Testis (tissue), 3 donors: ENCODE data around the gene KRTAP10-3. TPM values are rescaled to one million over a fixed set of nuclear protein-coding genes. Genes with fewer than 3 reads are reported as not detected.
"Not testable (repeated sequence)": the region's sequence is repeated elsewhere in the genome, so short reads cannot be mapped to it uniquely, and the experiment has no call there.

ENCODE experiments used
- DNase-seq: peaks from one replicate; pipeline ENCODE4 v3.0.0-alpha.2; 2019
- H3K27ac ChIP-seq, 2 donors: fragments of 200-600 bp; sonication (generic); one replicate each; pipeline ENCODE4 v1.5.1; 2019
- H3K27me3 ChIP-seq: fragments of 200-600 bp; sonication (generic); one replicate; pipeline ENCODE4 v1.5.1; 2019
- H3K36me3 ChIP-seq: fragments of 200-600 bp; sonication (generic); one replicate; pipeline ENCODE4 v1.5.1; 2017; ENCODE audit warnings: low read depth; ENCODE audit errors: missing control alignments
- H3K4me1 ChIP-seq: fragments of 200-600 bp; sonication (generic); one replicate; pipeline ENCODE4 v1.5.1; 2019
- H3K4me3 ChIP-seq, 2 donors: fragments of 200-600 bp; sonication (generic); one replicate each; pipeline ENCODE4 v1.5.1; 2017 to 2019
- H3K9me3 ChIP-seq: fragments of 200-600 bp; sonication (generic); one replicate; pipeline ENCODE4 v1.5.1; 2017
- POLR2A ChIP-seq: fragments of 450-650 bp; IDR thresholded peaks from one replicate; pipeline ENCODE4 v1.6.1; 2017; ENCODE audit warnings: antibody characterized with exemption, mild to moderate bottlenecking, moderate library complexity
- WGBS, 2 donors: methylation state at CpG; one replicate each; pipeline ENCODE4 v1.1.5; 2018; 5-methylcytosine and 5-hydroxymethylcytosine counted together
- intact Hi-C: fragments of 100-400 bp; cut with DNase I; formaldehyde crosslinking; loops from one replicate; pipeline ENCODE4 v1.15.1; 2023; ENCODE audit warnings: low total_unique reads
- polyA plus RNA-seq: library from polyadenylated mRNA; stranded (reverse); fragments of 350-450 nt; fragmentation: Illumina TruSeq; extraction: RNeasy Lipid Tissue Mini Kit (QIAGEN cat#74804); gene quantifications from one replicate; pipeline ENCODE4 v1.2.3, GENCODE V29; 2014; ENCODE audit warnings: low read depth, low replicate concordance; ENCODE audit not compliant: insufficient read depth
- total RNA-seq, 2 donors: library from RNA; depleted of rRNA; stranded (reverse); fragments of >200 nt; gene quantifications; one replicate each; pipeline ENCODE4 v1.2.3, GENCODE V29; 2016
- TF ChIP-seq, protein P1 (sequence below), 3 experiments: fragments of 450-650 bp in 2 of 3; fragments of 200-600 bp in 1 of 3; sonication (generic) in 1 of 3; IDR thresholded peaks; one replicate each; pipeline ENCODE4 v1.5.1; 2016 to 2019; ENCODE audit warnings: antibody characterized with exemption in 3 of 3, mild to moderate bottlenecking in 2 of 3, moderate library complexity in 1 of 3

Gene KRTAP10-3
- total and polyA plus RNA-seq, 3 donors from 2014 or later: not detected

DNA sequence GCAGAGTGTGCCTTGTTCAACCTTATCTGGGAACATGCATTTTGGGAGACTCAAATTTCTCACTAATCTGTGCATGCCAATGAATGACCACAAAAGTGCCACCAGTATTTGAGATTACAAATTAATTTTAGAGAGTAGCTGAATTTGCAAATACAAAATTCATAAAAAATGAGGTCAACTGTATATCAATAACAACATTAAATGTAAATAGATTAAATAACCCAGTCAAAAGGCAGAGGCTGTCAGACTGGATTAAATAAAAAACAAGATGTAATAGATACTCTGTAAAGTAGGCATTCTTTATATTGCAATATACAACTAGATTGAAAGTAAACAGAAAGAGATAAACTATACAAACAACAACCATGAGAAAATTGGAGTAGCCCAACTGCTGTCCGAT, 5.5 kb upstream of the KRTAP10-3 start:
- 97 to 100% methylated on average over 1 of the region's 1 CpG for WGBS, 2 donors
- Histone ChIP-seq H3K9me3 (no peaks in the 10 kb centered on the region), H3K4me3 (no peak overlapping the region), H3K36me3 (no peaks in the 10 kb centered on the region), H3K27me3 (no peaks in the 10 kb centered on the region), H3K4me1 (no peaks in the 10 kb centered on the region), H3K27ac (no peak overlapping the region)
- intact Hi-C loops: no loop called here
- no peak for DNase-seq
- no peak for TF ChIP-seq POLR2A
- TF ChIP-seq, protein P1, sequence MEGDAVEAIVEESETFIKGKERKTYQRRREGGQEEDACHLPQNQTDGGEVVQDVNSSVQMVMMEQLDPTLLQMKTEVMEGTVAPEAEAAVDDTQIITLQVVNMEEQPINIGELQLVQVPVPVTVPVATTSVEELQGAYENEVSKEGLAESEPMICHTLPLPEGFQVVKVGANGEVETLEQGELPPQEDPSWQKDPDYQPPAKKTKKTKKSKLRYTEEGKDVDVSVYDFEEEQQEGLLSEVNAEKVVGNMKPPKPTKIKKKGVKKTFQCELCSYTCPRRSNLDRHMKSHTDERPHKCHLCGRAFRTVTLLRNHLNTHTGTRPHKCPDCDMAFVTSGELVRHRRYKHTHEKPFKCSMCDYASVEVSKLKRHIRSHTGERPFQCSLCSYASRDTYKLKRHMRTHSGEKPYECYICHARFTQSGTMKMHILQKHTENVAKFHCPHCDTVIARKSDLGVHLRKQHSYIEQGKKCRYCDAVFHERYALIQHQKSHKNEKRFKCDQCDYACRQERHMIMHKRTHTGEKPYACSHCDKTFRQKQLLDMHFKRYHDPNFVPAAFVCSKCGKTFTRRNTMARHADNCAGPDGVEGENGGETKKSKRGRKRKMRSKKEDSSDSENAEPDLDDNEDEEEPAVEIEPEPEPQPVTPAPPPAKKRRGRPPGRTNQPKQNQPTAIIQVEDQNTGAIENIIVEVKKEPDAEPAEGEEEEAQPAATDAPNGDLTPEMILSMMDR (IDR thresholded peaks at IDR 0.05): no peak

DNA sequence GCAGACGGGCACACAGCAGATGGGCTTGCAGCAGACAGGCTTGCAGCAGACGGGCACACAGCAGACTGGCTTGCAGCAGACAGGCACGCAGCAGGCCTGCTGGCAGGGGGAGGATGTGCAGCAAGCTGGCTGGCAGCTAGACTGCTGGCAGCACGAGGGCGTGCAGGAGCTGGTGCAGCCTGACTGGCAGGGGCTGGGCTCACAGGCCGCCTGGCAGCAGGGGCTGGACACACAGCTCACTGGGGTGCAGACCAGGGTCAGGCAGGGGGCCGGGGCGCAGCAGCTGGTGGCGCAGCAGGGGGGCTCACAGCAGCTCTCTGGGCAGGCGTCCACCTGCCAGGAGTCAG, 293 bp downstream of the KRTAP10-3 start:
- H3K4me1 ChIP-seq, H3K36me3 ChIP-seq, H3K27me3 ChIP-seq, DNase-seq, intact Hi-C loops, H3K9me3 ChIP-seq, H3K4me3 ChIP-seq, H3K27ac ChIP-seq: not testable (repeated sequence)
- 55 to 65% methylated on average over 6 to 9 of the region's 10 CpGs for WGBS, 2 donors

DNA sequence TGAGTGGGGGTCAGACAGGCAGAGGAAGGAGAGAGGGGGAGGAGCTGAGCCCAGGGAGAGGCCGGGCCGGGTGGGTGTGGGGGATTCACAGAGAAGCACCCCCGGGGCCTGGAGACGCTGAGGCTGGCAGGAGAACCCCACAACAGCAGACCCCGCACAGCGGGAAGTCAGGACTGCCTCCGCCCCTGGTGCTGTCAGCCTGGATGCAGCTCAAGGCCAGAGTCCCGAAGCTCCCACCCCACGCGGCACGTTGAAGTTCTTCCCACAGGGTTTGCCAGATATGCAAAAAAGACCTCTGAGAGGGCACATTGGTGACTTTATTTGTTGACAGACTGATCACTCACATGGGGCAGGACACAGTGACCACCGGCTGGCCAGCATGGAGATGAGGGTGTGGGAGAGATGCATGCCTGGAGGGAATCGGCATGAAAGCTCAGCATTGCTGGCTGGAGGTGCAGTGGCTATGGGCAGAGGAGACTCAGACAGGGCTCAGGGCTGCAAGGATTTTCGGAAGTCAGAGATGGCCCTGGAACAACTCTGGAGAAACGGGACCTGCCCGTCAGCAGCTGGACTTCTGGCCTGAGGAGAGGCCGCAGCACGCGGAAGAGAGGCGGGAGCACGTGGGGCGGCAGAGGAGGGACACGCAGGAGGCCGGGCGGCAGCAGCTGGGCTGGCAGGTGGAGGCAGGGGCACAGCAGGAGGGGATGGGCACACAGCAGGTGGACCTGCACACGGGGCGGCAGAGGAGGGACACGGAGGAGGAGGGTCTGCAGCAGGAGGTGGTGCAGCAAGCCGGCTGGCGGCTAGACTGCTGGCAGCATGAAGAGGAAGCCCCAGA, 885 bp downstream of the KRTAP10-3 start:
- Histone ChIP-seq H3K36me3 (no peaks in the 10 kb centered on the region), H3K4me1 (no peaks in the 10 kb centered on the region), H3K27me3 (no peaks in the 10 kb centered on the region), H3K9me3 (no peaks in the 10 kb centered on the region), H3K27ac (no peak overlapping the region), H3K4me3 (no peak overlapping the region)
- DNase-seq: no peak
- WGBS, 2 donors: 39 to 45% methylated on average over 30 of the region's 30 CpGs
- no peak for TF ChIP-seq POLR2A
- TF ChIP-seq, protein P1 (IDR thresholded peaks at IDR 0.05): no peak
- intact Hi-C loops: no loop called here

DNA sequence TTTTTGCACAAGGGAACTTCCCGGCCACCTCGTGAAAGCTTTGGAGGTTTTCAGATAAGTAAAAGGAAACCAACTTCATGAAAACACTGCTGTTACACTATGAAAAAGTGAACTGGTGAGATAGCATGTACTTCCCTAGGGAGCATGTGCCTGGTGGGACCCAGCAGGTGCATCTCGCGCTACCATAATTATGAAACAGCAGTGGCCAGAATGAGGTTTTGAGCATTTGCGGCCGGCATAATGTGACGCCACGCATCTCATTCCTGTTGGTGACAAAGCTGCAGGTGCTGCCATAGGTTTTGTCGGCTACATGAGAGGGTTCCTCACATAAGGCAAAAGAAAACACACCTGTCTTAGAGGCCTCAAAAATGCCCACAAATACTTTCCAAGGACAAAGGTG, 1.7 kb downstream of the KRTAP10-3 start:
- TF ChIP-seq POLR2A: no peak
- TF ChIP-seq, protein P1 (IDR thresholded peaks at IDR 0.05): no peak
- WGBS, 2 donors: 84 to 85% methylated on average over 8 to 9 of the region's 9 CpGs
- no peak overlapping the region for H3K27ac ChIP-seq
- no peaks in the 10 kb centered on the region for H3K27me3 ChIP-seq
- no peaks in the 10 kb centered on the region for H3K4me1 ChIP-seq
- intact Hi-C loops: no loop called here
- H3K9me3 ChIP-seq: no peaks in the 10 kb centered on the region
- H3K36me3 ChIP-seq: no peaks in the 10 kb centered on the region
- H3K4me3 ChIP-seq: no peak overlapping the region
- no peak for DNase-seq

DNA sequence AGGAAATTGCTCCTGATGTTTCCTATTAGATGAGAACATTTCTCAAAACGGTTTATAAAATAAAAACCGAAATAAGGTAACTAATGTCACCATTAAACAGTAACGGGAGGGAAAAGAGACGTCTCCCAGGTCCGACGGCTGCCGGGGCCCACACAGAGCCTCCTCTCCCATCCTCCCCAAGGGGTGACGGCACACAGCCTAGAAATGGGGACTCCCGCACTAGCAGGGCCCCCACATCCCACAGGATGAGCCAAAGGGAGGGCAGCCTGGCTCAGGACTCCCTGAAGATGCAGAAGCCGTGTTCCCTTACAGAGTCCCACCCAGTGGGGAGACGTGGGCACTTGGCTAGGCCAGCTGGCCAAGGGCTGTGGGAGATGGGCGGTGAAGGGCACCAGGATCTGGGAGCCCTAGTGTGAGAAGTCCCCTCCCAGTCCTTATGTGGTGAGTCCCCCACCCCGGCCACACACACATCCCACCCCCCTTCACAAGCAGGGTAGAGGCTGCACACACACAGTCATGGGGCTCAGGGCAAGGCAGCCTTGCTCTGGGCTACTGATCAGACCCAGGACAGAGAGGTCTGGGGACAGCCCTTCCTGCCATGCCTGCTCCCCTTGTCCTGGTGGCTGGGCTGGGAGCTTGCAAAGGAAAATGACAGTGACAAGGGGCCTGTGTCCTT, 3.3 kb downstream of the KRTAP10-3 start:
- intact Hi-C loops: no loop called here
- Histone ChIP-seq H3K27me3 (no peaks in the 10 kb centered on the region), H3K27ac (no peak overlapping the region), H3K36me3 (no peaks in the 10 kb centered on the region), H3K4me3 (no peak overlapping the region), H3K9me3 (no peaks in the 10 kb centered on the region), H3K4me1 (no peaks in the 10 kb centered on the region)
- TF ChIP-seq, protein P1 (IDR thresholded peaks at IDR 0.05): no peak
- no peak for TF ChIP-seq POLR2A
- DNase-seq: no peak
- 84 to 87% methylated on average over 12 to 13 of the region's 13 CpGs for WGBS, 2 donors
